CD4-positive, CD25-positive, alpha-beta regulatory T cell (primary cell): ENCODE data around the gene FOXP1. TPM values are rescaled to one million over a fixed set of nuclear protein-coding genes. Genes with fewer than 3 reads are reported as not detected.
"Not testable (repeated sequence)": the region's sequence is repeated elsewhere in the genome, so short reads cannot be mapped to it uniquely, and the experiment has no call there.

Experiments used
- ATAC-seq, 2 donors: fragments of 150-1000 bp; cut with Tn5 transposase; one replicate each; pipeline ENCODE4 v1.10.0; 2021; ENCODE audit warnings: low read depth in 2 of 2, moderate number of reproducible peaks in 2 of 2, moderate library complexity in 1 of 2
- DNase-seq, 3 donors: peaks; one replicate each; pipeline versions ENCODE4 v3.0.0 to v3.0.0-alpha.2; 2012 to 2022; ENCODE audit warnings: mixed read lengths in 1 of 3
- H3K27ac ChIP-seq: one replicate; pipeline ENCODE4 v1.7.0; 2013; ENCODE audit warnings: mild to moderate bottlenecking, low read length; ENCODE audit not compliant: insufficient read depth, poor library complexity, severe bottlenecking
- H3K27me3 ChIP-seq: one replicate; pipeline ENCODE4 v1.7.0; 2013; ENCODE audit warnings: low read length; ENCODE audit not compliant: control insufficient read depth, insufficient read depth
- H3K36me3 ChIP-seq: one replicate; pipeline ENCODE4 v1.7.0; 2013; ENCODE audit warnings: mild to moderate bottlenecking, low read length, moderate library complexity; ENCODE audit not compliant: control insufficient read depth, insufficient read depth
- H3K4me1 ChIP-seq: 2 replicates; pipeline ENCODE4 v1.7.0; 2013; ENCODE audit warnings: mild to moderate bottlenecking, low read length; ENCODE audit not compliant: insufficient read depth, control insufficient read depth, poor library complexity, severe bottlenecking
- H3K4me3 ChIP-seq: one replicate; pipeline ENCODE4 v1.7.0; 2013; ENCODE audit warnings: low read depth, mild to moderate bottlenecking, low read length, moderate library complexity
- H3K9me3 ChIP-seq, 2 experiments: 1 replicate in 1 of 2; 2 replicates in 1 of 2; pipeline ENCODE4 v1.7.0; 2013; ENCODE audit warnings: low read length in 2 of 2, mild to moderate bottlenecking in 1 of 2, moderate library complexity in 1 of 2; ENCODE audit not compliant: control insufficient read depth in 2 of 2
- H3K27ac Mint-ChIP-seq, 3 donors: one replicate each; pipeline ENCODE4 v1.8.0; 2020 to 2022; ENCODE audit warnings: mild to moderate bottlenecking in 3 of 3, mixed read lengths in 3 of 3, moderate library complexity in 2 of 3
- H3K27me3 Mint-ChIP-seq: one replicate; pipeline ENCODE4 v1.8.0; 2022; ENCODE audit warnings: mild to moderate bottlenecking, mixed read lengths
- H3K36me3 Mint-ChIP-seq: one replicate; pipeline ENCODE4 v1.8.0; 2020; ENCODE audit warnings: mixed read lengths
- H3K4me1 Mint-ChIP-seq, 4 donors: one replicate each; pipeline ENCODE4 v1.8.0; 2020 to 2022; ENCODE audit warnings: mixed read lengths in 4 of 4, mild to moderate bottlenecking in 1 of 4
- H3K4me3 Mint-ChIP-seq, 4 donors: one replicate each; pipeline ENCODE4 v1.8.0; 2020 to 2022; ENCODE audit warnings: mild to moderate bottlenecking in 4 of 4, mixed read lengths in 4 of 4, moderate library complexity in 3 of 4
- H3K9me3 Mint-ChIP-seq, 7 donors: one replicate each; pipeline ENCODE4 v1.8.0; 2020 to 2022; ENCODE audit warnings: mixed read lengths in 7 of 7, mild to moderate bottlenecking in 3 of 7, moderate library complexity in 2 of 7
- polyA plus RNA-seq, 4 donors: library from polyadenylated mRNA; unstranded; fragments of 300-500 nt; fragmentation: Illumina TruSeq; gene quantifications; one replicate each; pipeline ENCODE4 v1.2.3, GENCODE V29; 2021
- total RNA-seq: library from RNA; stranded (reverse); gene quantifications from one replicate; pipeline ENCODE4 v1.2.3, GENCODE V29; 2022

Gene FOXP1
- total and polyA plus RNA-seq, 5 donors from 2014 or later: 301 to 599 (median 346) TPM

DNA sequence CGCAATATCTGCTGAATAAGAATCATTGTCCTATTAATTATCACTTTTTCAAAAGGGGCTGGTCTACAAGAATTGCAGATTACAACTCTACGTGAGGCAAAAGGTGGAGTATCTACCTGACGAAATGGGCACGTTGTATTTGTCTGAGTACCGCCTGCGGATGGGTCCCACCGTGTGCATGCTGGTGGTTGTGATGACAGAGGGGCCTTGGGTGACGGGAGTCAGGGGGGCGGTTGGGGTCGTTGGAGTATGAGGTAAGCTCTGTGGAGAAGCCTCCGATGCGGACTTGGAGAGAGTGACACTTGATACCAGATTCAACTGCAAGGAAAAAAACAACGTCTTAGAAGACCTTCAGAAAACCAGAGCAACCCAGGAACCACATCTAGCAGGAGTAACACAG, 605.8 kb downstream of the FOXP1 start:
- ATAC-seq (no peak), DNase-seq (no peak)
- no peaks in the 10 kb centered on the region for H3K27me3 ChIP-seq
- Mint-ChIP-seq H3K9me3 (no peaks in the 10 kb centered on the region), H3K27me3 (no peaks in the 10 kb centered on the region), H3K4me1 (peaks cover 31 to 54% (median 40%) of the 10 kb centered on the region in 4 donors), H3K36me3 (peaks cover 73% of the 10 kb centered on the region), H3K27ac (peak overlapping the region in 1 of 3 donors; percentile 54), H3K4me3 (peak overlapping the region in 1 of 4 donors; percentile 35)
- H3K27ac ChIP-seq: no peak overlapping the region
- peaks cover 19% of the 10 kb centered on the region for H3K4me1 ChIP-seq
- no peak overlapping the region for H3K4me3 ChIP-seq
- H3K36me3 ChIP-seq: peaks cover 87% of the 10 kb centered on the region
- no peaks in the 10 kb centered on the region for H3K9me3 ChIP-seq

DNA sequence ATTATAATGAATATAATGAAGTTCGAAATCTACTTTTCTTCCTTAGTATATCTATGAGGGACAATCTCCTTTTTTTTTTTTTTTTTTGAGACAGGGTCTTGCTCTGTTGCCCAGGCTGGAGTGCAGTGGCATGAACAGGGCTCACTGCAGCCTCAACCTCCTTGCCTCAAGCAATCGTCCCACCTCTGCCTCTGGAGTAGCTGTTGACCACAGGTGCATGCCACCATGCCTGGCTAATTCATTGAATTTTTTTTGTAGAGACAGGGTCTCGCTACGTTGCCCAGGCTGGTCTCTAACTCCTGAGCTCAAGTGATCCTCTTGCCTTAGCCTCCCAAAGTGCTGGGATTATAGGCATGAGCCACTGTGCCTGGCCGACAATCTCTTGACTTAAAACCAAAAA, 607.5 kb downstream of the FOXP1 start:
- H3K36me3 Mint-ChIP-seq: peaks cover 71% of the 10 kb centered on the region
- H3K27ac ChIP-seq, H3K27ac Mint-ChIP-seq: not testable (repeated sequence)

GRCh38 chr3:70974747-70975146, 608.8 kb downstream of the FOXP1 start:
- Histone ChIP-seq H3K36me3 (peaks cover 96% of the 10 kb centered on the region), H3K9me3 (no peaks in the 10 kb centered on the region), H3K4me3 (no peak overlapping the region), H3K27me3 (no peaks in the 10 kb centered on the region), H3K4me1 (no peaks in the 10 kb centered on the region), H3K27ac (no peak overlapping the region)
- peaks cover 11 to 25% (median 17%) of the 10 kb centered on the region in 4 donors for H3K4me1 Mint-ChIP-seq
- peaks cover 64% of the 10 kb centered on the region for H3K36me3 Mint-ChIP-seq
- H3K9me3 Mint-ChIP-seq: no peaks in the 10 kb centered on the region
- H3K27ac Mint-ChIP-seq: peak overlapping the region in 1 of 3 donors; percentile 69
- DNase-seq (no peak), ATAC-seq (no peak)
- H3K27me3 Mint-ChIP-seq: no peaks in the 10 kb centered on the region
- H3K4me3 Mint-ChIP-seq: no peak overlapping the region

More for the DNA sequence above, 607.5 kb downstream of the FOXP1 start:
- DNase-seq, H3K27me3 ChIP-seq, H3K4me3 ChIP-seq, H3K27me3 Mint-ChIP-seq, H3K9me3 Mint-ChIP-seq, ATAC-seq, H3K9me3 ChIP-seq, H3K4me1 ChIP-seq, H3K4me3 Mint-ChIP-seq: not testable (repeated sequence)
- peaks cover 94% of the 10 kb centered on the region for H3K36me3 ChIP-seq
- peaks cover 19 to 37% (median 27%) of the 10 kb centered on the region in 4 donors for H3K4me1 Mint-ChIP-seq

DNA sequence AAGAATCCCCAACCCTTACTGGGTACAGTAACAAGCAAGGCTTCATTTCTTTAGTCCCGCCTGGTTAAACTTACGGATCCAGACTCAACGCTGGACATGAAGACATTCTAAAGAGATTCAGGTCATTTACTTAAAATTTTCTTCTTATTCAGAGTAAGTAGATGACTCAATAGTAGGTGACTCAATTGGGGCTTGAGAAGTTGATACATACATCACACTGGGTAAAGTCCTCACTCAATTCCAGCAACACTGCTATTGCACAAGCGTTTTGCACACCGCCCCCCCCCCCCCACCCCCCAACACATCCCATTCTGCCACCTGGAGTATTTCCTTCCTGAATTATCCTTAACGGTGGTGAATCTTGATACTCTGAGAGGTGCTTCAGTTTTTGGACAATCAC, 610.0 kb downstream of the FOXP1 start:
- ATAC-seq (no peak), DNase-seq (no peak)
- H3K4me3 Mint-ChIP-seq: no peak overlapping the region
- no peaks in the 10 kb centered on the region for H3K27me3 Mint-ChIP-seq
- H3K9me3 Mint-ChIP-seq: no peaks in the 10 kb centered on the region
- Histone ChIP-seq H3K27ac (no peak overlapping the region), H3K9me3 (no peaks in the 10 kb centered on the region), H3K27me3 (no peaks in the 10 kb centered on the region), H3K36me3 (peaks cover 97% of the 10 kb centered on the region), H3K4me3 (no peak overlapping the region), H3K4me1 (no peaks in the 10 kb centered on the region)
- H3K27ac Mint-ChIP-seq: no peak overlapping the region
- peaks cover 6 to 24% (median 15%) of the 10 kb centered on the region in 4 donors for H3K4me1 Mint-ChIP-seq
- H3K36me3 Mint-ChIP-seq: peaks cover 64% of the 10 kb centered on the region

DNA sequence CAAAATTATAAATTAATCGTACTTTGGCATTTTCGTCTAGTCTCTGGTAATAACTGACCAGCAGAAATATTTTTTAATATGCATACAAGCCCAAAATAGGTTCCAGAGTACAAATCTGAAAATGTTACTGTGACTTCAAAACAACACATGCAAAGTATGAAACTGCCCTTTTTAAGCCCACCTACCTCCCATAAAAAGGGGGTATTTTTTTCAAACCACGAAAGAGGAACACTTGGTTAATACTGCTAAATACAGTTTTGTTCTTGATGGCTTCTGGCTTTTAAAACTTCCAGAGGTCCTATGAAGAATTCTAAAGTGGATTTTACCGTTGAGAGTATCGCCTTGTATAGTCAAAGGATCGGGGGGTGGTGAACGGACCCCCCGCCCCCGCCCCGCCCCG, 610.7 kb downstream of the FOXP1 start:
- no peaks in the 10 kb centered on the region for H3K4me1 ChIP-seq
- H3K9me3 ChIP-seq: no peaks in the 10 kb centered on the region
- peaks cover 6 to 21% (median 14%) of the 10 kb centered on the region in 4 donors for H3K4me1 Mint-ChIP-seq
- DNase-seq: no peak
- H3K36me3 ChIP-seq: peaks cover 97% of the 10 kb centered on the region
- H3K27ac ChIP-seq: no peak overlapping the region
- no peak overlapping the region for H3K4me3 Mint-ChIP-seq
- no peaks in the 10 kb centered on the region for H3K9me3 Mint-ChIP-seq
- no peak overlapping the region for H3K27ac Mint-ChIP-seq
- no peak overlapping the region for H3K4me3 ChIP-seq
- H3K27me3 ChIP-seq: no peaks in the 10 kb centered on the region
- H3K27me3 Mint-ChIP-seq: no peaks in the 10 kb centered on the region
- no peak for ATAC-seq
- peaks cover 61% of the 10 kb centered on the region for H3K36me3 Mint-ChIP-seq

- H3K27me3 ChIP-seq: no peaks in the 10 kb centered on the region
- H3K4me1 Mint-ChIP-seq: peaks cover 8 to 16% (median 11%) of the 10 kb centered on the region in 4 donors
- H3K27ac Mint-ChIP-seq: peak overlapping the region in 1 of 3 donors; percentile 47
- no peak overlapping the region for H3K4me3 ChIP-seq
- no peaks in the 10 kb centered on the region for H3K9me3 Mint-ChIP-seq
- ATAC-seq (no peak), DNase-seq (no peak)
- H3K27ac ChIP-seq: no peak overlapping the region
- peaks cover 49% of the 10 kb centered on the region for H3K36me3 Mint-ChIP-seq
- no peaks in the 10 kb centered on the region for H3K27me3 Mint-ChIP-seq
- H3K9me3 ChIP-seq: no peaks in the 10 kb centered on the region
- no peak overlapping the region for H3K4me3 Mint-ChIP-seq
- peaks cover 97% of the 10 kb centered on the region for H3K36me3 ChIP-seq
- H3K4me1 ChIP-seq: no peaks in the 10 kb centered on the region
Measured at GRCh38 chr3:70970952-70971351, 612.6 kb downstream of the FOXP1 start.

DNA sequence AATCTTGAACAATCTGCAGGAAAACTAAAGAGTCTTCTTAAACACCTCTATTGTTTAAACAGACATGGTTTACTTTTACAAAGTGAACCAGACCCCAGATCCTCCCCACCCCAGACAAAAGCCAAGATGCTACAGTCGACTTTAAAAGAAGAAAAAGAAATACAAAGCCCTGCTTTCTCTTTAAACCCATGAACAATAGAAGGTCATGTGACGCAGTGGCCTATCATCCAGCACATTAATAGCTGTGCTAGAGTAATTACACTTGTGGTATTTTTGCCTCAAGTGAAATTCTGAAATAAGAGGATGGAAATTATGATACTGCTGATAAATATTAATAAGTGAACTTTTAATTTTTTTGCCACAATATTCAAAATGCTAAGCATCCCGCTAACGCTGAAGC, 613.4 kb downstream of the FOXP1 start:
- no peaks in the 10 kb centered on the region for H3K9me3 Mint-ChIP-seq
- DNase-seq: no peak
- no peaks in the 10 kb centered on the region for H3K27me3 ChIP-seq
- no peak overlapping the region for H3K4me3 Mint-ChIP-seq
- H3K36me3 Mint-ChIP-seq: peaks cover 49% of the 10 kb centered on the region
- H3K27me3 Mint-ChIP-seq: no peaks in the 10 kb centered on the region
- H3K27ac Mint-ChIP-seq: peak overlapping the region in 1 of 3 donors; percentile 47
- ATAC-seq: no peak
- H3K36me3 ChIP-seq: peaks cover 97% of the 10 kb centered on the region
- H3K4me3 ChIP-seq: no peak overlapping the region
- no peaks in the 10 kb centered on the region for H3K4me1 ChIP-seq
- no peak overlapping the region for H3K27ac ChIP-seq
- no peaks in the 10 kb centered on the region for H3K9me3 ChIP-seq
- H3K4me1 Mint-ChIP-seq: peaks cover 10 to 16% (median 12%) of the 10 kb centered on the region in 4 donors

DNA sequence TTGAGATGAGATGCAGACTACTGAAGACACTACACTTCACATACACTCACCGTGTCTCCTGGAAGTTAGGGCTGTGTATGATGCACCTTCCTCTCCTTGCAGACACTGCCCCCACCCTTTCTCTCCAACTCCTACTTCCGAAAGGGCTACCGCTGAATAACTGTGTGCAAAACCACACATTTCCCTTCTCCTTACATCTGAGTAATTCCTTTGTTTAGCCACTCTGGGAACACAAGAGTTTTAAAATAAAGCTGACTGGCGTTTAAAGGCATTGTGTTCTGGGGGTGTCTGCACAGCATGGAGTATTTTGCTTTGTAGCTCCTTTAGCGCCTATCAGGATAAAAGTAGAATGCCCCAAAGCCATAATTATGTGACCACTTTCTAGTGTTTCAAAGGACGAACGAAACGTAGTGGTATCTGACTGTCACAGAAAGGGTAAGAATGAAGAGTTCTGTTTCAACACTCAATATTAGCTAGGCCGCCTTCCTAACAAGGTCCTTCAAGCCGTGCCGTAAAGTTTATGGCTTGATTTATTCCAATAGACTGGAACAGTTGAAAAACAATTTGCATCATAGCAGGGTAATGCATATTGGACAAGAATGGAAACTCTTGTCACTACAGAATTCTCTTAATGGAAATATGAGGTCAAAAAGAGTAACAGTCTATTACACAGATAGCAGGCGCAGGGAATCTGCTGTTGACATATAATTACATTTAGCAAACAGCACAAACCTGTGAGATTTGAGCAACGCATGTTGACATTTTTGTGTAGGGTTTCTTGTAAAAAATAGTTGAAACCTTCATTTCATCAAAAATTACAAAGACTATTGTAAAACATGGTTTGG, 619.9 kb downstream of the FOXP1 start:
- H3K36me3 Mint-ChIP-seq: peaks cover 64% of the 10 kb centered on the region
- no peaks in the 10 kb centered on the region for H3K27me3 Mint-ChIP-seq
- H3K27ac Mint-ChIP-seq: peak overlapping the region; percentile 23 to 76 (median 38)
- no peaks in the 10 kb centered on the region for H3K4me1 ChIP-seq
- no peak overlapping the region for H3K4me3 ChIP-seq
- no peaks in the 10 kb centered on the region for H3K9me3 Mint-ChIP-seq
- H3K36me3 ChIP-seq: peaks cover 91% of the 10 kb centered on the region
- DNase-seq: no peak
- no peak for ATAC-seq
- peaks cover 10 to 20% (median 13%) of the 10 kb centered on the region in 4 donors for H3K4me1 Mint-ChIP-seq
- H3K27ac ChIP-seq: no peak overlapping the region
- no peaks in the 10 kb centered on the region for H3K27me3 ChIP-seq
- no peaks in the 10 kb centered on the region for H3K9me3 ChIP-seq
- H3K4me3 Mint-ChIP-seq: no peak overlapping the region
